ENCODE data around the gene BOLA3.
A peak's percentile ranks its signal among the peaks of the same experiment; 100 is the strongest.

Gene BOLA3

DNA sequence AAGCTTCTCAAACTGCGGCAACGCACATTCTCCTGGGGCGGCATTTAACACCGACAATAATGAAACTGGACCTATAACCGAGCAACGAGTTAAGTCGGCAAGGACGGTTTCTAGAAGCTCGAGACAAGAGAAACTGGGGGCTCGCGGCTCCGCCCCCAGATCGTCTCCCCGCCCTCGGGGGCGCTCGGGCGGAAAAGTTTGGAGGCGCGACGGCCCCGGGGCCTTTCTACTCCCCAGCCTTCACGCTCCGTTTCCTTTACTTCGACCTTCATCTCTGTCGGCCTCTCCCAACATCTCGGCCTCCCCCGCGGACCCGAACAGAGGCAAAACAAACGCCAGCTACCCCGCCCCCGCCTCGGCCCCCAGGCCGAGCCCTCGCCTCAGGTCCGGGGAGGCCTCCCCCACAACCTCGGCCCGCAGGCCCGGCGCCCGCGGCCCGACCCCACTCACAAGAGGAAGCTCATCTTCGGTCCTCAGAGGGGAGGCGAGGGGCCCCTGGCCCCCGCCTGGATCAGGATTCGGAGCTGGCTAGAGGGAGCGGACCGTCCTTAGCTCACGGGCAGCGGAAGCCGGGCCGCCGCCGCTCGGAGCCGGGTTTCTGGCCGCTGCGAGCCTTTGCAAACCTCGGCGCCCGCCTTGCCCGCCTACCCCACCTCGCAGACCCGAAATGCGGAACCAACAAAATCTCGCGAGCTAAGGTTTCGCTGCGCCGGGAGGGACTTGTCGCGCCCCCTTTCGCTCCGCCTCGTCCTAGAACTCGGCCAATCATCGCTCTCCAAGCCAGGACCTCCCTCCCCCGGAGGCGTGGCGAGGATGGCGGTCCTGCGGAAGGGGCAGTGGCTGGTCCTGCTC lies 30.7 kb upstream of the BOLA3 start, which contains the start of gene MOB1A:
Gene MOB1A, minus strand, starts transcription at position 669 of the 852 bp plus-strand sequence. Its CDS starts 205 bp downstream, at position 464.
- TF ChIP-seq, protein P1, sequence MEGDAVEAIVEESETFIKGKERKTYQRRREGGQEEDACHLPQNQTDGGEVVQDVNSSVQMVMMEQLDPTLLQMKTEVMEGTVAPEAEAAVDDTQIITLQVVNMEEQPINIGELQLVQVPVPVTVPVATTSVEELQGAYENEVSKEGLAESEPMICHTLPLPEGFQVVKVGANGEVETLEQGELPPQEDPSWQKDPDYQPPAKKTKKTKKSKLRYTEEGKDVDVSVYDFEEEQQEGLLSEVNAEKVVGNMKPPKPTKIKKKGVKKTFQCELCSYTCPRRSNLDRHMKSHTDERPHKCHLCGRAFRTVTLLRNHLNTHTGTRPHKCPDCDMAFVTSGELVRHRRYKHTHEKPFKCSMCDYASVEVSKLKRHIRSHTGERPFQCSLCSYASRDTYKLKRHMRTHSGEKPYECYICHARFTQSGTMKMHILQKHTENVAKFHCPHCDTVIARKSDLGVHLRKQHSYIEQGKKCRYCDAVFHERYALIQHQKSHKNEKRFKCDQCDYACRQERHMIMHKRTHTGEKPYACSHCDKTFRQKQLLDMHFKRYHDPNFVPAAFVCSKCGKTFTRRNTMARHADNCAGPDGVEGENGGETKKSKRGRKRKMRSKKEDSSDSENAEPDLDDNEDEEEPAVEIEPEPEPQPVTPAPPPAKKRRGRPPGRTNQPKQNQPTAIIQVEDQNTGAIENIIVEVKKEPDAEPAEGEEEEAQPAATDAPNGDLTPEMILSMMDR (IDR thresholded peaks at IDR 0.05; ENCODE audit: control extremely low read depth, extremely low read depth, low read depth, missing control alignments) = no peak
- POLR2A ChIA-PET = interaction anchor here (0.7 to 1.7 kb wide), 11 partner anchors 9 to 303 kb away, joined by 3 to 26 read pairs (median 4); partner anchors contain the start of gene MTHFD2

DNA sequence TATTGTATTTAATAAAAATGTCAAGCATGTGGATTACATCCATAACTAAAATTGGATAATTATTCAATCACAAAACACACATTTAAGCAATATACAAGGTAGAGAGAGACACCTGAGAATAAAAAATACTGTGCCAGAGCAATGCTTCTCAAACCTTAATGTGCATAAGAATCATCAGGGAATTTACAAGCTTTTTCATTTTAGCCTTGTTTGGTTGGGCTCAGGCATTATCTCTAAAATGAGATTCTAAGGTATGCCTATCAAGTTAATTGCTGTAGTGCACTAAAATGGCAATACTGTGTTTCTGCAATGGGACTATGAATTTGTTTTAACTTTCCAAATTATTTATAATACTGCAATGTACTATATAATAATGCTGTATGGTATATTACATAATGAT lies 30.0 kb upstream of the BOLA3 start:
- TF ChIP-seq, protein P1 (IDR thresholded peaks at IDR 0.05; ENCODE audit: control extremely low read depth, extremely low read depth, low read depth, missing control alignments) = no peak
- ChIA-PET CTCF (interaction anchor here (0.7 to 5.6 kb wide), 8 partner anchors 14 to 354 kb away, joined by 3 to 75 read pairs (median 5); partner anchors contain the start of genes BOLA3 and MTHFD2), POLR2A (interaction anchor here (0.8 to 1.7 kb wide), 6 partner anchors 11 to 304 kb away, joined by 3 to 26 read pairs (median 4); partner anchors contain the start of gene MTHFD2)
- no peak for DNase-seq (ENCODE audit: extremely low spot score)

More for the DNA sequence above, 30.7 kb upstream of the BOLA3 start, which contains the start of gene MOB1A:
- DNase-seq (ENCODE audit: extremely low spot score) = peak; percentile 94
- CTCF ChIA-PET = interaction anchor here (0.7 to 5.6 kb wide), 14 partner anchors 8 to 356 kb away, joined by 3 to 75 read pairs (median 4); partner anchors contain the start of genes BOLA3 and MTHFD2

DNA sequence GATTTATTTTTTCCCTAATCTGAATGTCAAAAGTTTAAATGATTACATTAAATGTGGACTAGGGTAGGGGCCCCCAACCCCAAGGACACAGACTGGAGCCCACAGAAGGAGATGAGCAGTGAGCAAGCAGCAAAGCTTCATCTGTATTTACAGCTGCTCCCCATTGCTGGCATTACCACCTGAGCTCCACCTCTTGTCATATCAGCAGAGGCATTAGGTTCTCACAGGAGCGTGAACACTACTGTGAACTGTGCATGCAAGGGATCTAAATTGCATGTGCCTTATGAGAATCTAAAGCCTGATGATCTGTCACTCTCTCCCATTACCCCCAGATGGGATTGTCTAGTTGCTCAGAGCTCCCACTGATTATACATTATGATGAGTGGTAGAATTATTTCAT lies 27.2 kb upstream of the BOLA3 start:
- TF ChIP-seq, protein P1 (IDR thresholded peaks at IDR 0.05; ENCODE audit: control extremely low read depth, extremely low read depth, low read depth, missing control alignments) = no peak
- ChIA-PET POLR2A (no interaction called here), CTCF (interaction anchor here (1.3 to 2.4 kb wide), 3 partner anchors 17 to 24 kb away, joined by 3 to 5 read pairs (median 4); partner anchors contain the start of gene MTHFD2)
- no peak for DNase-seq (ENCODE audit: extremely low spot score)

DNA sequence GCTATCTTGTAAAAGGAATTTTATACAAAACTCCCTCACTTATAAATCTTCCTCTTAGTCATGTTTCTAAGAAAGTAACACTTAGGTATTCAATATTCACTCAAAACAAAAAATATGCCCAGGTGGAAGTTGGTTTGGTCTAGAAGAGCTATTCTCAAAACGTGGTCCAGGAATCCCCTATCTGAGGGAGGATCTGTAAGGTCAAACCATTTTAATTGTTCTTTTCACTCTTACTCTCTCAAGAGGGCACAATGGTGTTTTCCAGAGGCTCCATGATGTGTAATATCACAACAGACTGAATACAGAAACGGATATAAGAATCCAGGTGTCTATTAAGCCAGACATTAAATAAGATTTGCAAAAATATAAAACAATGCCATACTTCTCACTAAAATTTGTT lies 21.0 kb upstream of the BOLA3 start:
- TF ChIP-seq, protein P1 (IDR thresholded peaks at IDR 0.05; ENCODE audit: control extremely low read depth, extremely low read depth, low read depth, missing control alignments) = no peak
- ChIA-PET POLR2A (interaction anchor here (1.6 kb wide), 1 partner anchor 30 kb away, joined by 5 read pairs; the partner anchor contains the start of gene MTHFD2), CTCF (interaction anchor here (1.0 to 10.5 kb wide), 4 partner anchors 10 to 223 kb away, joined by 3 to 138 read pairs (median 8); partner anchors contain the start of genes BOLA3, MOB1A and MTHFD2)
- peak; percentile 41 for DNase-seq (ENCODE audit: extremely low spot score)

DNA sequence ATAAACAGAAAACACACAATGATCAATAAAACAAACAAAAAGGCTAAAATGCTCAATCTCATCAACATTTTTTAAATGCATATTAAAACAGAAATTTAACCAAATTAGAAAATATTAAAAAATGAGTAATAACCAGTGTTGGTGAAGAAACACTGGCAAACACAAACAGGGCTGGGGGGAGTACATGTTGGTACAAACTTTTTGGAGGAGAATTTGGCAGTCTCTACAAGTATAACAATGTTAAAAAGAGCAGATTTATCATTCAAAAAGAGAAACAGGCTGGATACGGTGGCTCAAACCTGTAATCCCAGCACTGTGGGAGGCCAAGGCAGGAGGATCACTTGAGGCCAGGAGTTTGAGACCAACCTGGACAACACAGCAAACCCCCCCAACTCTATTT lies 17.0 kb upstream of the BOLA3 start:
- TF ChIP-seq, protein P1 (IDR thresholded peaks at IDR 0.05; ENCODE audit: control extremely low read depth, extremely low read depth, low read depth, missing control alignments) = no peak
- POLR2A ChIA-PET = no interaction called here
- CTCF ChIA-PET = interaction anchor here (10.5 kb wide), 1 partner anchor 12 kb away, joined by 138 read pairs; the partner anchor contains the start of gene BOLA3
- no peak for DNase-seq (ENCODE audit: extremely low spot score)

DNA sequence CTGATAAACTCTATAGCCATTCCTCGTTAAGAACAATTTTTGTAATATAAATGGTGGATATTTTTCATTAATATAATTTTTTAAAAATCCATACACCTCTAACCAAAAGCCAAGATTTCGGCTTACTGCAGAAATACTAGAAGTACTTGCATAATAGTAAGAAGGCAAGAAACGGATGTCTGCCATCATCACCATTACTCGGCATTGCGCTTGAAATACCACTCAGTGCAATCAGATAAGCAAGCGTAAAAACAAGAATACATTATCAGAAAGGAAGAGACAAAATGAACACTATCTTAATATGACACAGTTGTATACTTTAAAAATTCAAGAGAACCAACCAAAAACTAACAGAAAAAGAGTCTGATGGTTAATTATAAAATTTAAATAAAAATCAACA lies 15.2 kb upstream of the BOLA3 start:
- POLR2A ChIA-PET = interaction anchor here (0.5 kb wide), 1 partner anchor 17 kb away, joined by 3 read pairs; no protein-coding TSS in a partner anchor

More for the DNA sequence above, 15.2 kb upstream of the BOLA3 start:
- no peak for DNase-seq (ENCODE audit: extremely low spot score)
- CTCF ChIA-PET = interaction anchor here (1.4 to 10.5 kb wide), 2 partner anchors 10 to 36 kb away, joined by 4 to 138 read pairs; partner anchors contain the start of gene BOLA3
- TF ChIP-seq, protein P1 (IDR thresholded peaks at IDR 0.05; ENCODE audit: control extremely low read depth, extremely low read depth, low read depth, missing control alignments) = no peak
